Mesothelial cell of epicardium (in vitro differentiated cells): ENCODE measurements around the gene PRDX5. TPM values are rescaled to one million over a fixed set of nuclear protein-coding genes. Genes with fewer than 3 reads are reported as not detected.
A peak's percentile ranks its signal among the peaks of the same experiment; 100 is the strongest.

Experiments used
- DNase-seq, 2 experiments: peaks; one replicate each; pipeline ENCODE4 v3.0.0; 2021; ENCODE audit warnings: low spot score in 2 of 2; ENCODE audit not compliant: unreplicated experiment in 2 of 2
- H3K27ac Mint-ChIP-seq: 2 replicates; pipeline ENCODE4 v1.8.0; 2021; ENCODE audit warnings: mixed read lengths
- H3K27me3 Mint-ChIP-seq: 2 replicates; pipeline ENCODE4 v1.8.0; 2021; ENCODE audit warnings: low read depth, mixed read lengths
- H3K36me3 Mint-ChIP-seq: 2 replicates; pipeline ENCODE4 v1.8.0; 2021; ENCODE audit warnings: mixed read lengths
- H3K4me1 Mint-ChIP-seq: 2 replicates; pipeline ENCODE4 v1.8.0; 2021; ENCODE audit warnings: mixed read lengths
- H3K4me3 Mint-ChIP-seq: 2 replicates; pipeline ENCODE4 v1.8.0; 2021; ENCODE audit warnings: mild to moderate bottlenecking, moderate library complexity, mixed read lengths
- H3K9me3 Mint-ChIP-seq: 2 replicates; pipeline ENCODE4 v1.8.0; 2021; ENCODE audit warnings: mixed read lengths
- total RNA-seq: library from RNA; stranded (reverse); gene quantifications from 3 replicates; pipeline ENCODE4 v1.2.1, GENCODE V29; 2021
- TF ChIP-seq, protein P1 (sequence below): fragments of 200-600 bp; sonication (generic); IDR thresholded peaks from one replicate; pipeline ENCODE4 v1.5.0; 2021; ENCODE audit warnings: antibody characterized with exemption; ENCODE audit not compliant: unreplicated experiment

PRDX5 gene
- total RNA-seq, 1 donor from 2014 or later, result 139 TPM

DNA sequence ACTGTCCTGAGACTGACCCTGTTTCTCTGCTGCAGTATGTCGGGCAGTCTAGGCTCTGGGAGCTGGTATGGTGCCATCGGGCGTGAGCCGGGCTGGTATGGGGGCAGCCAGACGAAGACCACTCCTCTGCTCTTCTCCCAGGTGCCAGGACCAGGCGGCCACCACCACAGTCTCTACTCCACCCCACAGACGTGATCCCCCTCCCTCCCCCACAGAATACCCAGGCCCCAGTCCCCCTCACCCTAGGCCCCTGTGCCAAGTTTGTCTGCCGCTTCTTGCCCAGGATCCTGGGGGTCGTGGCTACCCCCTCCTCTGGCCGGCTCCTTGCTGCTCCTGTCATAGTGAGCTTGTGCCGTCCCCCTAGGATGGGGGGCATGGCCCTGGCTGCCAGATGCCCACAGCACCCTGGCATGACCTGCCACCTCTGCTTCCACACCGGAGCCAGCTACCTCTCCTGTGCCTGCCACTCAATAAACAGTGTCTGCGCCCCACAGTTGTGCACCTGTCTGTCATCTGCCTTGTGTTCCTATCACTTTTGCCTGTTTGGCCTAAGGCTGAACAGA is 28.8 kb upstream of the PRDX5 start:
- no peak overlapping the region for H3K27ac Mint-ChIP-seq
- peaks cover 18% of the 10 kb centered on the region for H3K4me1 Mint-ChIP-seq

DNA sequence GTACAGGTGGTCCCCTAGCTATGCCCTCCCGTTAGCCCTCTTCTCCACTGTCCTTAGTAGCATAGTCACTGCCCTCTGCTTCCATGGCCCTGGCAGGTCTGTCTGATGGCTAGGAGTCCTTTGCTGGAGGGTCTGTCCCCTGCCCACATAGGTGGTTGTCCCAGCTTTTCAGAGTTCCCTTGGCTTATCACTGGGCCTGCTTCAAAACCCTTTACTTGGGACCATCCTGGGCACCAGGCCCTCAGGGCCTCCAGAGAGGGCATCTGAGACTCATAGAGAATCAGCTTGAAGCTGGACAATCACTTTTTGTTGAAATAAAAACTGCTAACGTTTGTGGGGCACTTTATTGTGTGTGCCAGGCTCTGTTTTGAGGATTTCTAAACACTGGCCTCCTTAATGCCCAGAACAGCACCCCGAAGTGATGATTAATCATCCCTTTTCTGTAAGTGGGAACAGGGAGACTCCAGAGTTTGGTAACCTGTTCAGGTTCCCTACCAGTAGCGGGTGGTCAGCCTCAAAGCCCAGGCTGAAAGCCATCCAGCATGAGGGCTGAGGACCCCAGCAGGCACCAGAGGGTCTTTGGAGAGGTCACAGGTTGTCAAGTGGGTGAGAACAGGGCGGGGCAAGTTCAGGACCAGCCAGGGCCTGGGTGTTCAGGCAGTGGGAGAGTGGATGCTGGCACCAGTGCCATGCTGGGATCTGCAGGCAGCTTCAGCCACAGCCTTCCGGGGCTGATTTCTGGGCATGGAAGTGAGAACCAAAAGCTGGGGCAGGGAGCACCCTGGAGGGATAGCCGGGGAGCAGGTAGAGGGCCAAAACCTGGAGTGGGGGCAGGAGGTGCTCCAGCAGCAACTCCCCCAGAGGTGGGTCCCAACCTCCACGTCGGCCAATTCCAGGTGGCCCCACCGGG is 27.3 kb upstream of the PRDX5 start:
- Mint-ChIP-seq H3K27ac (no peak overlapping the region), H3K4me3 (peak overlapping the region; percentile 70), H3K27me3 (peaks cover 58% of the 10 kb centered on the region), H3K36me3 (peaks cover 8% of the 10 kb centered on the region), H3K9me3 (no peaks in the 10 kb centered on the region), H3K4me1 (peaks cover 18% of the 10 kb centered on the region)
- DNase-seq, result no peak
- TF ChIP-seq, protein P1, sequence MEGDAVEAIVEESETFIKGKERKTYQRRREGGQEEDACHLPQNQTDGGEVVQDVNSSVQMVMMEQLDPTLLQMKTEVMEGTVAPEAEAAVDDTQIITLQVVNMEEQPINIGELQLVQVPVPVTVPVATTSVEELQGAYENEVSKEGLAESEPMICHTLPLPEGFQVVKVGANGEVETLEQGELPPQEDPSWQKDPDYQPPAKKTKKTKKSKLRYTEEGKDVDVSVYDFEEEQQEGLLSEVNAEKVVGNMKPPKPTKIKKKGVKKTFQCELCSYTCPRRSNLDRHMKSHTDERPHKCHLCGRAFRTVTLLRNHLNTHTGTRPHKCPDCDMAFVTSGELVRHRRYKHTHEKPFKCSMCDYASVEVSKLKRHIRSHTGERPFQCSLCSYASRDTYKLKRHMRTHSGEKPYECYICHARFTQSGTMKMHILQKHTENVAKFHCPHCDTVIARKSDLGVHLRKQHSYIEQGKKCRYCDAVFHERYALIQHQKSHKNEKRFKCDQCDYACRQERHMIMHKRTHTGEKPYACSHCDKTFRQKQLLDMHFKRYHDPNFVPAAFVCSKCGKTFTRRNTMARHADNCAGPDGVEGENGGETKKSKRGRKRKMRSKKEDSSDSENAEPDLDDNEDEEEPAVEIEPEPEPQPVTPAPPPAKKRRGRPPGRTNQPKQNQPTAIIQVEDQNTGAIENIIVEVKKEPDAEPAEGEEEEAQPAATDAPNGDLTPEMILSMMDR, result no peak

More for the DNA sequence above, 28.8 kb upstream of the PRDX5 start:
- TF ChIP-seq, protein P1, result no peak
- no peak for DNase-seq
- no peak overlapping the region for H3K4me3 Mint-ChIP-seq
- peaks cover 43% of the 10 kb centered on the region for H3K27me3 Mint-ChIP-seq
- no peaks in the 10 kb centered on the region for H3K9me3 Mint-ChIP-seq
- peaks cover 8% of the 10 kb centered on the region for H3K36me3 Mint-ChIP-seq

DNA sequence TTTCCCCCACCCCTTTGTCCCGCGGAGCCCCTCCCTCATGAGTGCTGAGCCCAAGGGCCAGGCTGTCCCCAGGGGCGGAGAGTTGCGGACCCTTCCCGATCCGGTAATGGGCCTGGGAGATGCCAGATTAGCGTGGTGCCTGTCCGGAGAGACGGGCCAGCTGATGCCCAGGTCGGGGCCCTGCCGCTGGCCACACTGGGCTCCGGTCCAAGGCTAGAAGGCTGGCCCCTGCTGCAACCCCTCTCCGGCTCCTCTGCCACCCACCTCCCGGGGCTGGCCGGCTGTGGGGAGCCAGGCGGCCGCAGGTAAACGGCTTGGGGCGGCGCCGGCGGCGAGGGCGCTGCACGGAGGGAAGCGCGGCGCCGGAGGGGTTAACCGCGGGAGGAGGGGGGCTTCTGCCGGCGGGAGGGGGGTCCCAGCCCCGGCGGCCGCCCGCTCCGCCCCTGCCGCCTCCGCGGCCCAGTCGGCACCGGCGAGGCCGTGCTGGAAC is 26.6 kb upstream of the PRDX5 start, which contains the start of gene KCNK4:
Gene KCNK4 (plus strand): TSS at position 41 of the 490 bp plus-strand sequence. CDS start 1,717 bp downstream, outside the sequence.
- Mint-ChIP-seq H3K9me3 (no peaks in the 10 kb centered on the region), H3K27me3 (peaks cover 65% of the 10 kb centered on the region), H3K36me3 (peaks cover 8% of the 10 kb centered on the region), H3K4me1 (peaks cover 15% of the 10 kb centered on the region), H3K4me3 (peak within 1 kb of the TSS; percentile 70), H3K27ac (no peak within 1 kb of the TSS)
- TF ChIP-seq, protein P1, result no peak
- DNase-seq, result no peak

DNA sequence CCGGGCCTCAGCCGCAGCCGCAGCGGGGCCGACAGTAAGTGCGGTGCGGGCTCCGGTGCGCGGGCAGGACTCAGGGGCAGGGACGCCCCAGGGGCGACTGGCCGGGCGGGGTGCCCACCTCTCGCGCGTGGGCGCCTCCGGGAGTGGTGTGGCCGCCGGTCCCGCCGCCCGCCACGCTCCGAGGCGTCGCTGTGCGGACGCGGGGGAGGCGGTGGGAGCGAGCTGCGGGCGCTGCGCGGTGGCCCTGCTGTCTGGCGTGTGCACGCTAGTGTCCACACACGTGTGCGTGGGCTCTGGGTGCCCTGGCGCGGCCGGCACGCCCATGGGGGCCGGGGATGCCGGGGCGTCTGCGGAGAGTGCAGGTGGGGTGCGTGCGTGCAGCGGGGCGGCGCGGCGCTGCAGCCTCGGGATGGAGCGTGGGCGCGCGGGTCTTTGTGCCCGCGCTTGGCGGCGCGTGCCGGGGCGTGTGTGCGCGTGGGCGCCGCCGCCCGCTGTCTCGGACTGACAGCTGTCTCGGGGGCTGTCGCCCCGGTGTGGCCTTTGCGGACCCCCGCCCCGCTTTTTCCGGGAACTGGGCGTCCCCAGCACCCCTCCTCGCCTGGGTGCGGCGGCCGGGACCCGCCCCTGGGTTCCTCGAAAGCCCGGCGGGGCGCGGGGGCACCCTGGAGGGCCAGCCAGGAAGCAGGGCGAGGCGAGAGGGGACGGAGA is 26.0 kb upstream of the PRDX5 start:
- Mint-ChIP-seq H3K4me1 (peaks cover 9% of the 10 kb centered on the region), H3K4me3 (peak overlapping the region; percentile 42), H3K27me3 (peaks cover 71% of the 10 kb centered on the region), H3K9me3 (no peaks in the 10 kb centered on the region), H3K27ac (no peak overlapping the region), H3K36me3 (peaks cover 8% of the 10 kb centered on the region)
- no peak for DNase-seq
- TF ChIP-seq, protein P1, result no peak

DNA sequence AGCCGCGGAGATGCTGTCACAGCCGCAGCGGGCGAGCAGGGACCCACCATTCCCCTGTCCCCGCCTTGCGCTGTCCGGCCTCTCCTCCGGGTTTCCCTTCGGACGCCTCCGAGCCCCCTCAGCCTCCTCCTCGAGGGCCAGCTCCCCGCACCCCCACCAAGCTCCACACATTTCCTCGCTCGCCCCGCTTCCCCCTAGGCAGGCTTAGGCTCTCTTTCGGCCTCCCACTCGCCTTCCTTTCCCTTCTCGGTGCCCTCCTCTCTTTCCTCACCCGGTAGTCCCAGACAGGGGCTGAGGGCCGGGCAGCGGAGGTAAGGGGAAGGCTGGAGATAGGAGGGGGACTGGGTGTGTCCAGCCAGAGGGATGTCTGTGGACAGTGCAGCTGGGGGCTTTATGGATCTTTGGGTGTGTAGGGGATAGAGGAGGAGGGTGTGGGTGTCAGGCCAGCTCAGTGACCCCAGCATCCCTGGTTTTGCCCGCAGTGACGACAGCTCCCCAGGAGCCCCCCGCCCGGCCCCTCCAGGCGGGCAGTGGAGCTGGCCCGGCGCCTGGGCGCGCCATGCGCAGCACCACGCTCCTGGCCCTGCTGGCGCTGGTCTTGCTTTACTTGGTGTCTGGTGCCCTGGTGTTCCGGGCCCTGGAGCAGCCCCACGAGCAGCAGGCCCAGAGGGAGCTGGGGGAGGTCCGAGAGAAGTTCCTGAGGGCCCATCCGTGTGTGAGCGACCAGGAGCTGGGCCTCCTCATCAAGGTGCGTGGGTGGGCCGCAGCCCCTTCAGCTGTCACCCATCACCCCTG is 25.3 kb upstream of the PRDX5 start:
- no peak overlapping the region for H3K27ac Mint-ChIP-seq
- no peak for DNase-seq
- peaks cover 79% of the 10 kb centered on the region for H3K27me3 Mint-ChIP-seq
- peaks cover 8% of the 10 kb centered on the region for H3K36me3 Mint-ChIP-seq
- peaks cover 6% of the 10 kb centered on the region for H3K4me1 Mint-ChIP-seq
- peak overlapping the region; percentile 42 for H3K4me3 Mint-ChIP-seq
- TF ChIP-seq, protein P1, result no peak
- H3K9me3 Mint-ChIP-seq, result no peaks in the 10 kb centered on the region
